HL-60 (cell line): ENCODE measurements around the gene ZNF638.

Experiments
- DNase-seq, 2 experiments: peaks; one replicate each; pipeline ENCODE4 v3.0.0-alpha.2; 2010 to 2020; ENCODE audit warnings: low read depth in 1 of 2, low spot score in 1 of 2
- H3K27ac ChIP-seq: fragments of 250-450 bp; sonication (Bioruptor Pico); replicated peaks from 2 replicates; pipeline ENCODE4 v1.5.1; 2020; ENCODE audit warnings: mild to moderate bottlenecking, moderate library complexity
- H3K27me3 ChIP-seq: fragments of 250-450 bp; sonication (Bioruptor Pico); 2 replicates; pipeline ENCODE4 v1.5.1; 2021; ENCODE audit warnings: mild to moderate bottlenecking, moderate library complexity; ENCODE audit not compliant: insufficient read depth, poor library complexity, severe bottlenecking
- H3K4me3 ChIP-seq: replicated peaks from 2 replicates; pipeline ENCODE4 v1.5.1; 2011; ENCODE audit warnings: mild to moderate bottlenecking, control low read depth, low read length; ENCODE audit not compliant: insufficient read depth
- GABPA ChIP-seq: IDR thresholded peaks from 2 replicates; pipeline ENCODE4 v1.6.1; 2012; ENCODE audit warnings: low read depth
- POLR2AphosphoS5 ChIP-seq: IDR thresholded peaks from 2 replicates; pipeline ENCODE4 v1.6.1; 2012; ENCODE audit warnings: low read depth
- SPI1 ChIP-seq: IDR thresholded peaks from 2 replicates; pipeline ENCODE4 v1.6.1; 2012; ENCODE audit warnings: low read depth, mild to moderate bottlenecking, borderline replicate concordance
- TF ChIP-seq, protein P1 (sequence below): IDR thresholded peaks from 2 replicates; pipeline ENCODE4 v1.6.1; 2012; ENCODE audit warnings: low read depth; ENCODE audit not compliant: insufficient replicate concordance
- TF ChIP-seq, protein P2 (sequence below): IDR thresholded peaks from one replicate; pipeline ENCODE4 v1.5.1; 2011; ENCODE audit warnings: low read length, control low read depth, inconsistent platforms; ENCODE audit not compliant: insufficient read depth

The ZNF638 gene

DNA sequence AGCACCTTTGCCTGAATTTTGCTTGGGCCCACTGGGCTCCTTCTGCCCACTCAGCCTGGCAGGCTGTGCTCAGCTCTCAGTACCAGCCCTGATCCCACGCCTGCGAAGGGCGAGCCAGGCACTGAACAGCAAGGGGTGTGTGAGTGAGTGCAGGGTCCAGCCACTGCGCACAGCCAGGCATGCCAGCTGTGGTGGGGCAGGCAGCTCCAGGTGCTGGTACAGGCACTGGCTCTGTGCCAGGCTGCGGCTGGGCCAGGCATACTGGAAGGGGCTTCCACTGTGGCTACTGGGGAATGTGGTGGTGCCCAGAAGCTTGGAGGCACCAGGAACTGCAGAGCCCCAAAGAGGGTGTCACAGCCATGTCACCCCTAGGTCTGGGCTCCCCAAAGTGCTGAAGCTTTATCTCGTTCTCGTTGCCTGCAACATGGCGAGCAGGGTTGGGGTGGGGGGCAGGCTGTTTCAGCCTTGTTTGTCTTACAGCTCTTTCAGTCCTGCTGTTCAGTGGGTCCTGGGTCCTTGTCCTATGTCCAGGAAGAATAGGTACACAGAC lies 130.5 kb downstream of the ZNF638 start:
- DNase-seq = no peak
- H3K27me3 ChIP-seq = peaks cover 28% of the 10 kb centered on the region

DNA sequence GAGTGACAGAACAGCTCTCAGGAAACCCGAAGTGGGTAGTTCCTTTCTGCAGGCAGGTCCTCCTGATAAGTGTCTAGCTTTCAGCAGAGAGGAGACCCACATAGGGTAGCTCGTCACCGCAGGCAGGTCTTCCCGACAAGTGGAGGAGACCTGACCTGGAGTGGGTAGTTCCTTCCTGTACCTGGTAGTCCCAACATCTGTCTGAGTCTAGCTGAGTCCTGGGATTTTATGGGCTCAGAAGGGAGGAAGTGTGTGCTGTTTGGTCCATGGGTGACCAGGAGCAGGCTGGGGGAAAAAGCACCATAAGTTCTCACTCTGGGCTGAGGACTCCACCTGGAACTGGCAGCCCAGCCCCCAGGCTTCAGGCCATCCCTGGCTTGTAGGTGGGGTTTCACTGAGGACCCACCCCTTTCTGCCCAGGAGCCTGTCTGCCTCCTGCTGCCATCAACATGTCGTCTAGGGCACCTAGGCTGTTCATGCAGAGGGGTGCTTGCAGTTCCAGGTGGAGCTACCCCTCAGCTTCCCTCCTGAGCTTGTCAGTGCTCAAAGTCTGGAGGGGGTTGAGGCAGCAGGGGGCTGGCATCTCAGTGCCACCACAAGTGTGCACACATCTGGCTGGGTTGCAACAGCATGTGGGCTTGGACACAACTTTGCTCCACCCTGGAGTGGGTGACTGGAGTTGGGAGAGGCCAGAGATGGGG lies 131.2 kb downstream of the ZNF638 start:
- Histone ChIP-seq H3K27ac (no peak overlapping the region), H3K4me3 (no peak overlapping the region), H3K27me3 (peaks cover 32% of the 10 kb centered on the region)
- DNase-seq = no peak
- TF ChIP-seq GABPA (no peak), SPI1 (no peak), POLR2AphosphoS5 (no peak)
- TF ChIP-seq, protein P1, sequence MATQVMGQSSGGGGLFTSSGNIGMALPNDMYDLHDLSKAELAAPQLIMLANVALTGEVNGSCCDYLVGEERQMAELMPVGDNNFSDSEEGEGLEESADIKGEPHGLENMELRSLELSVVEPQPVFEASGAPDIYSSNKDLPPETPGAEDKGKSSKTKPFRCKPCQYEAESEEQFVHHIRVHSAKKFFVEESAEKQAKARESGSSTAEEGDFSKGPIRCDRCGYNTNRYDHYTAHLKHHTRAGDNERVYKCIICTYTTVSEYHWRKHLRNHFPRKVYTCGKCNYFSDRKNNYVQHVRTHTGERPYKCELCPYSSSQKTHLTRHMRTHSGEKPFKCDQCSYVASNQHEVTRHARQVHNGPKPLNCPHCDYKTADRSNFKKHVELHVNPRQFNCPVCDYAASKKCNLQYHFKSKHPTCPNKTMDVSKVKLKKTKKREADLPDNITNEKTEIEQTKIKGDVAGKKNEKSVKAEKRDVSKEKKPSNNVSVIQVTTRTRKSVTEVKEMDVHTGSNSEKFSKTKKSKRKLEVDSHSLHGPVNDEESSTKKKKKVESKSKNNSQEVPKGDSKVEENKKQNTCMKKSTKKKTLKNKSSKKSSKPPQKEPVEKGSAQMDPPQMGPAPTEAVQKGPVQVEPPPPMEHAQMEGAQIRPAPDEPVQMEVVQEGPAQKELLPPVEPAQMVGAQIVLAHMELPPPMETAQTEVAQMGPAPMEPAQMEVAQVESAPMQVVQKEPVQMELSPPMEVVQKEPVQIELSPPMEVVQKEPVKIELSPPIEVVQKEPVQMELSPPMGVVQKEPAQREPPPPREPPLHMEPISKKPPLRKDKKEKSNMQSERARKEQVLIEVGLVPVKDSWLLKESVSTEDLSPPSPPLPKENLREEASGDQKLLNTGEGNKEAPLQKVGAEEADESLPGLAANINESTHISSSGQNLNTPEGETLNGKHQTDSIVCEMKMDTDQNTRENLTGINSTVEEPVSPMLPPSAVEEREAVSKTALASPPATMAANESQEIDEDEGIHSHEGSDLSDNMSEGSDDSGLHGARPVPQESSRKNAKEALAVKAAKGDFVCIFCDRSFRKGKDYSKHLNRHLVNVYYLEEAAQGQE = no peak
- TF ChIP-seq, protein P2, sequence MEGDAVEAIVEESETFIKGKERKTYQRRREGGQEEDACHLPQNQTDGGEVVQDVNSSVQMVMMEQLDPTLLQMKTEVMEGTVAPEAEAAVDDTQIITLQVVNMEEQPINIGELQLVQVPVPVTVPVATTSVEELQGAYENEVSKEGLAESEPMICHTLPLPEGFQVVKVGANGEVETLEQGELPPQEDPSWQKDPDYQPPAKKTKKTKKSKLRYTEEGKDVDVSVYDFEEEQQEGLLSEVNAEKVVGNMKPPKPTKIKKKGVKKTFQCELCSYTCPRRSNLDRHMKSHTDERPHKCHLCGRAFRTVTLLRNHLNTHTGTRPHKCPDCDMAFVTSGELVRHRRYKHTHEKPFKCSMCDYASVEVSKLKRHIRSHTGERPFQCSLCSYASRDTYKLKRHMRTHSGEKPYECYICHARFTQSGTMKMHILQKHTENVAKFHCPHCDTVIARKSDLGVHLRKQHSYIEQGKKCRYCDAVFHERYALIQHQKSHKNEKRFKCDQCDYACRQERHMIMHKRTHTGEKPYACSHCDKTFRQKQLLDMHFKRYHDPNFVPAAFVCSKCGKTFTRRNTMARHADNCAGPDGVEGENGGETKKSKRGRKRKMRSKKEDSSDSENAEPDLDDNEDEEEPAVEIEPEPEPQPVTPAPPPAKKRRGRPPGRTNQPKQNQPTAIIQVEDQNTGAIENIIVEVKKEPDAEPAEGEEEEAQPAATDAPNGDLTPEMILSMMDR = no peak

More for the DNA sequence above, 130.5 kb downstream of the ZNF638 start:
- Histone ChIP-seq H3K4me3 (no peak overlapping the region), H3K27ac (no peak overlapping the region)
- no peak for TF ChIP-seq GABPA
- TF ChIP-seq, protein P2 = no peak
- TF ChIP-seq POLR2AphosphoS5 = no peak
- no peak for TF ChIP-seq SPI1

DNA sequence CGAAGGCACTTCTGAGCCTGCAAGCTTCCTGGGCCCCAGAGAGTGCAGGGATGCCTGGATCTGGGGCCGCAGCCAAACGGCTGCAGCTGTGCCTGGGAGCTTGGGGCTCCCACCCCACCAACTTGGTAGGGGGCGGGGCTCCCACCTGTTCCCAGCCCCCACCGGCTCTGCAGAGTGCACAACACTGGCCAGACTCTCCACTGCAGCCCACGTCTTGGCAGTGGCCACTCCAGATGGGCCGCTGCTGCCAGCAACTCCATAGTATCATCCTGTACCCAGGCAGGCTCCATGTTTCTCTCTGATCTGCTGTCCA lies 131.7 kb downstream of the ZNF638 start:
- Histone ChIP-seq H3K4me3 (no peak overlapping the region), H3K27me3 (peaks cover 33% of the 10 kb centered on the region), H3K27ac (no peak overlapping the region)
- no peak for DNase-seq
- TF ChIP-seq, protein P2 = no peak
- TF ChIP-seq POLR2AphosphoS5 (no peak), GABPA (no peak), SPI1 (no peak)
- TF ChIP-seq, protein P1 = no peak
